Mucosa of descending colon (tissue), 3 donors: ENCODE results near the gene IFNG. TPM values are rescaled to one million over a fixed set of nuclear protein-coding genes. Genes with fewer than 3 reads are reported as not detected.
A peak's percentile ranks its signal among the peaks of the same experiment; 100 is the strongest.

Source experiments
- ATAC-seq: fragments of 200-7000 bp; cut with Tn5 transposase; one replicate; pipeline ENCODE4 v1.9.1; 2020; ENCODE audit warnings: mild to moderate bottlenecking, moderate library complexity
- DNase-seq, 3 donors: peaks; one replicate each; pipeline ENCODE4 v3.0.0-alpha.2; 2020
- H3K36me3 ChIP-seq: fragments of 200-600 bp; one replicate; pipeline ENCODE4 v1.8.0; 2021; ENCODE audit warnings: low read depth, mild to moderate bottlenecking
- H3K4me1 ChIP-seq: fragments of 200-600 bp; one replicate; pipeline ENCODE4 v1.8.0; 2021; ENCODE audit warnings: low read depth, mild to moderate bottlenecking
- H3K4me3 ChIP-seq: fragments of 200-600 bp; one replicate; pipeline ENCODE4 v1.8.0; 2021; ENCODE audit warnings: mild to moderate bottlenecking
- H3K9me3 ChIP-seq: fragments of 200-600 bp; one replicate; pipeline ENCODE4 v1.8.0; 2021; ENCODE audit warnings: mild to moderate bottlenecking
- intact Hi-C, 2 donors: fragments of 100-400 bp; cut with DNase I in 1 of 2; cut with micrococcal nuclease in 1 of 2; formaldehyde crosslinking; loops; one replicate each; pipeline versions ENCODE4 v1.11.0 to v1.11.1; 2022; cut with DNase I, micrococcal nuclease
- total RNA-seq, 3 donors: library from RNA; stranded (reverse); fragmentation: NEBNext Ultra II Directional in 2 of 3; extraction: Animal tissue kit (Norgen Biotek cat#: 25700) in 2 of 3; gene quantifications; one replicate each; pipeline versions ENCODE4 v1.2.1 to v1.2.4, GENCODE V29; 2021 to 2023
- TF ChIP-seq, protein P1 (sequence below): fragments of 200-600 bp; IDR thresholded peaks from one replicate; pipeline ENCODE4 v1.8.0; 2022; ENCODE audit warnings: antibody characterized with exemption, mild to moderate bottlenecking
- donor health status: DM: no; HTN: no; CAD: no; lungs with moderate emphysema.
- donor health status: DM: no; HTN: no; CAD: no.
- donor health status: DM: no; HTN: yes; CAD: no.

The IFNG gene
- total RNA-seq, 3 donors from 2014 or later: not detected

DNA sequence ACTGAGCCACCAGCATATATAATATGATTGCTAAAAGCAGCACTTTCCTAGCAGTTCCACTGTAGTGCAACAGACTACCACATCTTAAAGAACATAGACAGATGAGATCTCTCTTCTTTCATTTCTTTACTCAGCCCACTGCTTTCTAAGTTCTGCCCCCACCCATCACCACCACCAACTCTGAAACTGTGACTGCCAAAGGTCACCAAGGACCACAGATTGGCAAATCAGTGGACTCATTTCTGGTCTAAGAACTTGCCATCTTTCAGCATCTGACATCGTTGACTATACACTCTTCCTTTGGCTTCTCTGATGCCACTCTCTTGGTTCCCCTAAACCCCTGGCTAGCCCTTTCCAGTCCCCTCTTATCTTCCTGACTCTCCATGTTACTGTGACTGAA, 38.4 kb downstream of the IFNG start:
- TF ChIP-seq, protein P1, sequence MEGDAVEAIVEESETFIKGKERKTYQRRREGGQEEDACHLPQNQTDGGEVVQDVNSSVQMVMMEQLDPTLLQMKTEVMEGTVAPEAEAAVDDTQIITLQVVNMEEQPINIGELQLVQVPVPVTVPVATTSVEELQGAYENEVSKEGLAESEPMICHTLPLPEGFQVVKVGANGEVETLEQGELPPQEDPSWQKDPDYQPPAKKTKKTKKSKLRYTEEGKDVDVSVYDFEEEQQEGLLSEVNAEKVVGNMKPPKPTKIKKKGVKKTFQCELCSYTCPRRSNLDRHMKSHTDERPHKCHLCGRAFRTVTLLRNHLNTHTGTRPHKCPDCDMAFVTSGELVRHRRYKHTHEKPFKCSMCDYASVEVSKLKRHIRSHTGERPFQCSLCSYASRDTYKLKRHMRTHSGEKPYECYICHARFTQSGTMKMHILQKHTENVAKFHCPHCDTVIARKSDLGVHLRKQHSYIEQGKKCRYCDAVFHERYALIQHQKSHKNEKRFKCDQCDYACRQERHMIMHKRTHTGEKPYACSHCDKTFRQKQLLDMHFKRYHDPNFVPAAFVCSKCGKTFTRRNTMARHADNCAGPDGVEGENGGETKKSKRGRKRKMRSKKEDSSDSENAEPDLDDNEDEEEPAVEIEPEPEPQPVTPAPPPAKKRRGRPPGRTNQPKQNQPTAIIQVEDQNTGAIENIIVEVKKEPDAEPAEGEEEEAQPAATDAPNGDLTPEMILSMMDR: no peak
- ATAC-seq: no peak
- no peaks in the 10 kb centered on the region for H3K4me1 ChIP-seq
- H3K4me3 ChIP-seq: no peak overlapping the region
- H3K9me3 ChIP-seq: no peaks in the 10 kb centered on the region
- DNase-seq: no peak
- intact Hi-C loops: no loop called here
- H3K36me3 ChIP-seq: no peaks in the 10 kb centered on the region

DNA sequence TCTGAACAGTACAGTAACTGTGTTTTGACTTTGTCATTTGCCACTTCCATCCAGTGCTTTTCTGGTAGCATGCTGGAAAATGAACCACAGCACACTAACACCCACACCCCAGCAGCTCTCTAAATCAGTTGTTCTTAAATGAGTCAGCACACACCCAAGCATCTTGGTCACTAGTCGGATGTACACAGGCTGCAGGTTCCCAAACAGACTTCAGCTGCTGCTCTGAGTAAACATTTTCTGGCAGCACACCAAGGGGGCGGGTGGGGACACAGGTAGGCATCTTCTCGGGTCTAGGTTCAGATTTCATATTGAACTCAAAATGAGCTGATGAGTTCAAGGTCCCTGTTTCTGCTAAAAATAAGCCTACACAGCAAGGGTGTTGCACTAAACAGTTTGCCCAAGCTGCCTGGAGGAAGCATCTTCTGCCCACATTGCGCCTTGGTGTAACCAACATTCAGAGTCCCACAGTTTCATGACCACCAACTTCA, 39.8 kb downstream of the IFNG start:
- intact Hi-C loops: no loop called here
- peak; percentile 64 for ATAC-seq
- H3K9me3 ChIP-seq: no peaks in the 10 kb centered on the region
- no peak overlapping the region for H3K4me3 ChIP-seq
- no peaks in the 10 kb centered on the region for H3K36me3 ChIP-seq
- TF ChIP-seq, protein P1: no peak
- H3K4me1 ChIP-seq: no peaks in the 10 kb centered on the region
- peak in 1 of 3 donors; percentile 5 for DNase-seq

DNA sequence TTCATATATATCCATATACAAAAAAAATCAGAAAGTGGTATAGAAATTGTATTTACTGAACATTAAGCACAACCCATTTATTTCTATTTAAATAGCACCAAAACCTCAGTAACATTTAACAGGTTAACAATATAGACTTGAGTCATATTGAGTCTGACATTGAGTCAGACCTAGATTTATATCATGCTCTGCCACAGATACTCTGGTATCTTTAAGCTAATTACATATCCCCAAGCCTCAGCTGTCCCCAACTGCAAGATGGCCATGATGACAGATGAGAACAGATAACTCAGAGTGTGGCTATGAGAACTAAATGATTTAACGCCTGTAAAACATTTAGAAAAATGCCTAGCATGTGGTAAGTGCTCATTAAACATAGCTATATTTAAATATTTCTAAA, 40.3 kb downstream of the IFNG start:
- TF ChIP-seq, protein P1: no peak
- H3K9me3 ChIP-seq: no peaks in the 10 kb centered on the region
- no peaks in the 10 kb centered on the region for H3K4me1 ChIP-seq
- no peak overlapping the region for H3K4me3 ChIP-seq
- no peaks in the 10 kb centered on the region for H3K36me3 ChIP-seq
- intact Hi-C loops: no loop called here
- no peak for ATAC-seq
- DNase-seq: no peak

DNA sequence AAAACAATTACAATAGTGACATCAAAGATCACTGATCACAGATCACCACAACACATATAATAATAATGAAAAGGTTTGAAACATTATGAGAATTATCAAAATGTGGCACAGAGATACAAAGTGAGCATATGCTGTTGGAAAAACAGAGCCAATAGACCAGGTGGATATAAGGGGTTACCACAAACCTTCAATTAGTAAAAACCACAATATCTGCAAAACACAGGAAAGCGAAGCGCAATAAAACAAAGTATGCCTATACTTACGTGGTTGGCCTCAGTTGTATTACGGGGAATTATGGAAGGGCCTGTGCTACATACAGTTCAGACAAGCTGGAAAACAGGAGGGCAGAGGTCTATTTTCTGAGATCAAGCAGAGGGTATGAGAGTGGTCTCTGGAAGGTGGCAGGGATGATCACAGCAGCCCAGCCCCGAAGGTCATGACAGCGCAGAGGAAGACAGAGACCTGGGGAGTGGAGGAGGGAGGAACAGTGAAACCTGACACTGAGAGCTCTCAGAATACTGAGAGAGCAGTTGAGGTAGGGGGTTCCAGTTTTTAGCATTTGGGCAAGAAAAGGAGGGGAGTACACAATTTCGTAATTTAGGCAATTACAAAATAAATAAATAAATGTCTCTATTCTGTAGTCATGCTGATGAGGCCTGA, 41.3 kb downstream of the IFNG start:
- Histone ChIP-seq H3K36me3 (no peaks in the 10 kb centered on the region), H3K9me3 (no peaks in the 10 kb centered on the region), H3K4me3 (no peak overlapping the region), H3K4me1 (no peaks in the 10 kb centered on the region)
- ATAC-seq: peak; percentile 34
- TF ChIP-seq, protein P1: no peak
- DNase-seq: no peak
- intact Hi-C loops: no loop called here

DNA sequence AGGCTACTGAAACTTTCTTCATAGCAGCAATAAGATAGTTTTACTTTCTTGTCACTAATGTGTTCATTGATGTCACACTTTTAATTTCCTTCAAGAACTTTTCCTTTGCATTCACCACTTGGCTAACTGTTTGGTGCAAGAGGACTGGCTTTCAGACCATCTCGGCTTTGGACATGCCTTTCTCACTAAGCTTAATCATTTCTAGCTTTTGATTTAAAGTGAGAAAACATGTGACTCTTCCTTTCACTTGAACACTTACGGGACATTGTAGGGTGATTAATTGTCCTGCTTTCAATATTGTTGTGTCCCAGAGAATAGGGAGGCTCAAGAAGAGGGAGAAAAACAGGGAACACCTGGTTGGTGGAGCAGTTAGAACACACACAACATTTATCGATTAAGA, 41.9 kb downstream of the IFNG start:
- intact Hi-C loops: no loop called here
- ATAC-seq: no peak

More for the DNA sequence above, 41.9 kb downstream of the IFNG start:
- Histone ChIP-seq H3K4me3 (no peak overlapping the region), H3K9me3 (no peaks in the 10 kb centered on the region), H3K36me3 (no peaks in the 10 kb centered on the region), H3K4me1 (no peaks in the 10 kb centered on the region)
- TF ChIP-seq, protein P1: no peak
- no peak for DNase-seq
